Heart left ventricle (tissue), 16 donors: ENCODE results near the gene KLHL29. TPM values are rescaled to one million over a fixed set of nuclear protein-coding genes. Genes with fewer than 3 reads are reported as not detected.

Experiments
- ATAC-seq, 4 donors: fragments of 200-7000 bp; cut with Tn5 transposase; one replicate each; pipeline ENCODE4 v1.9.1; 2020 to 2022; ENCODE audit warnings: moderate library complexity in 4 of 4, mild to moderate bottlenecking in 3 of 4, moderate number of reproducible peaks in 1 of 4
- DNase-seq, 5 donors: peaks; one replicate each; pipeline ENCODE4 v3.0.0-alpha.2; 2020
- H3K27ac ChIP-seq, 12 donors: fragments of 200-600 bp; sonication (generic) in 4 of 12; one replicate each; pipeline versions ENCODE4 v1.5.0 to v1.8.0; 2016 to 2022; ENCODE audit warnings: mild to moderate bottlenecking in 2 of 12
- H3K27me3 ChIP-seq, 9 donors: fragments of 200-600 bp; sonication (generic) in 2 of 9; one replicate each; pipeline versions ENCODE4 v1.5.1 to v1.8.0; 2016 to 2022; ENCODE audit warnings: mild to moderate bottlenecking in 3 of 9
- H3K36me3 ChIP-seq, 9 donors: fragments of 200-600 bp; sonication (generic) in 2 of 9; one replicate each; pipeline versions ENCODE4 v1.5.0 to v1.8.0; 2018 to 2022; ENCODE audit warnings: mild to moderate bottlenecking in 2 of 9
- H3K4me1 ChIP-seq, 12 donors: fragments of 200-600 bp; sonication (generic) in 4 of 12; one replicate each; pipeline versions ENCODE4 v1.5.0 to v1.8.0; 2016 to 2022; ENCODE audit warnings: mild to moderate bottlenecking in 3 of 12
- H3K4me3 ChIP-seq, 12 donors: fragments of 200-600 bp; sonication (generic) in 4 of 12; one replicate each; pipeline versions ENCODE4 v1.5.0 to v1.8.0; 2017 to 2022; ENCODE audit warnings: mild to moderate bottlenecking in 9 of 12, moderate library complexity in 4 of 12
- H3K9me3 ChIP-seq, 12 donors: fragments of 200-600 bp; sonication (generic) in 4 of 12; one replicate each; pipeline versions ENCODE4 v1.5.0 to v1.8.0; 2016 to 2022; ENCODE audit warnings: mild to moderate bottlenecking in 1 of 12
- POLR2A ChIP-seq, 2 donors: fragments of 450-650 bp; IDR thresholded peaks; one replicate each; pipeline ENCODE4 v1.6.1; 2017; ENCODE audit warnings: antibody characterized with exemption in 2 of 2, mild to moderate bottlenecking in 2 of 2, moderate library complexity in 2 of 2
- WGBS, 4 donors: extraction: QIAGEN DNeasy Blood & Tissue Kit in 2 of 4; methylation state at CpG; one replicate each; pipeline versions ENCODE4 v1.1.5 to v1.1.7; 2013 to 2018; 5-methylcytosine and 5-hydroxymethylcytosine counted together
- intact Hi-C, 10 donors: fragments of 100-400 bp; cut with DNase I; formaldehyde crosslinking; loops; one replicate each; pipeline versions ENCODE4 v1.11.1 to v1.14.2; 2022
- polyA plus RNA-seq, 2 donors: library from polyadenylated mRNA; stranded (reverse); fragments of 200-250 nt; gene quantifications; one replicate each; pipeline ENCODE4 v1.2.3, GENCODE V29; 2013
- total RNA-seq, 9 donors: library from RNA; depleted of rRNA in 2 of 9; stranded (reverse); fragments of >200 nt in 2 of 9; fragmentation: NEBNext Ultra II Directional in 3 of 9; extraction: Animal tissue kit (Norgen Biotek cat#: 25700) in 3 of 9; gene quantifications; one replicate each; pipeline versions ENCODE4 v1.1.0 to v1.2.4, GENCODE V29; 2016 to 2023
- TF ChIP-seq, protein P1 (sequence below), 12 donors: fragments of 200-600 bp; sonication (generic) in 4 of 12; IDR thresholded peaks; one replicate each; pipeline versions ENCODE4 v1.5.0 to v1.8.0; 2018 to 2022; ENCODE audit warnings: antibody characterized with exemption in 12 of 12, mild to moderate bottlenecking in 5 of 12
- donor health status: ischemic (EF 13 %, LVEDD 7.1; RV severe dilation, severe dysfunction).
- donor health status: healthy with polysubstance abuse.
- donor health status: DM: no; HTN: yes; CAD: no.
- donor health status: DM: no; HTN: no; CAD: no.
- donor health status: ischemic (EF 25% LVEDD 6.9; RV normal size, moderate dysfunction).
- donor health status: ischemic (EF 25% LVEDD 5.7; RV mildly dilated, moderate dysfunction).
- donor health status: healthy.
- donor health status: DM: yes; HTN: yes; CAD: no.
- donor health status: ischemic (EF 35%, LVEDD 5.7; RV mildly dilated, moderate dysfunction).
- donor health status: nonischemic (EF 11% LVEDD 7.7; RV severe dilation, severe dysfunction).
- donor health status: DM: yes; HTN: yes; CAD: no.
- donor health status: PGD.
- donor health status: ischemic (EF 29% LVEDD 5.4; RV normal size, mild dysfunction).
- donor health status: nonischemic (EF 23%, LVEDD 6.1; RV moderate dilation, normal function).

The KLHL29 gene
- total and polyA plus RNA-seq, 11 donors, result 0.74 to 2.7 (median 1.1) TPM

DNA sequence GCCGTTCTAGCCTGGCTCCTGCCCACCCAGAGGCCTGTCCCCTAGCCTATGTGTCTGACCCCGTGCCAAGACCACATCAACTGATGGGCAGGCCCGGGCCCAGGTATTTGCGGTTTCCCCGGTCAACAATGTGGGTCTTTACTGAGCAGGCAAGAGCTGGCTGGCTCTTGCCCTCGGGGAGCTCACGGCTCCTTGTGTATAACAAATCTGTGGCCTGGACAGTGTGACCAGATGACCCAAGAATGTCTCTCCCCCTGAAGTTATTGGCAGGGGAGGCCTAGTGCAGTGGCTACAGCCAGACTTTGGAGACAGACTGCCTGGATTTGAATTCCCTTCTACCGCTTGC, 179.6 kb downstream of the KLHL29 start:
- H3K9me3 ChIP-seq, result no peaks in the 10 kb centered on the region
- 79 to 87% (median 84%) methylated on average over 3 to 8 of the region's 8 CpGs for WGBS, 4 donors
- intact Hi-C loops, result loop anchor here in 1 of 10 donors (10.0 kb wide), 1 partner anchor 60 kb away; no protein-coding TSS in a partner anchor
- peaks cover 0 to 48% (median 6%) of the 10 kb centered on the region in 12 donors for H3K4me1 ChIP-seq
- TF ChIP-seq, protein P1, sequence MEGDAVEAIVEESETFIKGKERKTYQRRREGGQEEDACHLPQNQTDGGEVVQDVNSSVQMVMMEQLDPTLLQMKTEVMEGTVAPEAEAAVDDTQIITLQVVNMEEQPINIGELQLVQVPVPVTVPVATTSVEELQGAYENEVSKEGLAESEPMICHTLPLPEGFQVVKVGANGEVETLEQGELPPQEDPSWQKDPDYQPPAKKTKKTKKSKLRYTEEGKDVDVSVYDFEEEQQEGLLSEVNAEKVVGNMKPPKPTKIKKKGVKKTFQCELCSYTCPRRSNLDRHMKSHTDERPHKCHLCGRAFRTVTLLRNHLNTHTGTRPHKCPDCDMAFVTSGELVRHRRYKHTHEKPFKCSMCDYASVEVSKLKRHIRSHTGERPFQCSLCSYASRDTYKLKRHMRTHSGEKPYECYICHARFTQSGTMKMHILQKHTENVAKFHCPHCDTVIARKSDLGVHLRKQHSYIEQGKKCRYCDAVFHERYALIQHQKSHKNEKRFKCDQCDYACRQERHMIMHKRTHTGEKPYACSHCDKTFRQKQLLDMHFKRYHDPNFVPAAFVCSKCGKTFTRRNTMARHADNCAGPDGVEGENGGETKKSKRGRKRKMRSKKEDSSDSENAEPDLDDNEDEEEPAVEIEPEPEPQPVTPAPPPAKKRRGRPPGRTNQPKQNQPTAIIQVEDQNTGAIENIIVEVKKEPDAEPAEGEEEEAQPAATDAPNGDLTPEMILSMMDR (IDR thresholded peaks at IDR 0.05), result no peak
- no peak for TF ChIP-seq POLR2A (IDR thresholded peaks at IDR 0.05)
- no peaks in the 10 kb centered on the region for H3K36me3 ChIP-seq
- ATAC-seq (peak; percentile 24 to 54 (median 40)), DNase-seq (peak in 2 of 5 donors; percentile 47 to 68)
- no peak overlapping the region for H3K4me3 ChIP-seq
- H3K27me3 ChIP-seq, result no peaks in the 10 kb centered on the region
- H3K27ac ChIP-seq, result peak overlapping the region in 9 of 12 donors; percentile 13 to 77 (median 44)

DNA sequence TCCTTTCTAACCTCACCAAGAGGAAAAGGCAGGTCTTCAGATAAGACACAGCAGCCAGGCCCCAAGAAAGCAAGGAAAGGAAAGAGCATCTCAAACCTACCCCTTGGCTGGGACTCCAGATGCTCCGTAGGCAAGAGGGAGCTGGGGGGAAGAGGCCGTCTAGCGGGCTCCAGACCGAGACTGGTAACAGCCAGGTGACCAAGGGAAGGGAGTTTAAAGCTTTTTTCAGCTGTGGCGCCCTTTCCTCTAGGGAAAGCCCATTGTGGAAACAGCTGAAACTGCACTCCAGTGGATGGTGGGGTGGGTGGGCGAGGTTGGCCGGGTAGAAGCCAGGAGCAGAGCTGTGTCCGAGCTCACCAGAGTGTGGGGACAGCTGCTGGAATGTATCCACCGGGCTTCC, 180.4 kb downstream of the KLHL29 start:
- H3K27ac ChIP-seq, result peak overlapping the region in 6 of 12 donors; percentile 29 to 77 (median 44)
- DNase-seq (peak in 1 of 5 donors; percentile 14), ATAC-seq (no peak)
- intact Hi-C loops, result loop anchor here in 1 of 10 donors (10.0 kb wide), 1 partner anchor 61 kb away; no protein-coding TSS in a partner anchor
- no peaks in the 10 kb centered on the region for H3K36me3 ChIP-seq
- H3K4me1 ChIP-seq, result peaks cover 0 to 48% (median 6%) of the 10 kb centered on the region in 12 donors
- H3K27me3 ChIP-seq, result no peaks in the 10 kb centered on the region
- WGBS, 4 donors, result 69 to 80% (median 75%) methylated on average over 8 to 9 of the region's 9 CpGs
- TF ChIP-seq POLR2A (IDR thresholded peaks at IDR 0.05), result no peak
- TF ChIP-seq, protein P1 (IDR thresholded peaks at IDR 0.05), result no peak
- H3K9me3 ChIP-seq, result no peaks in the 10 kb centered on the region
- no peak overlapping the region for H3K4me3 ChIP-seq

DNA sequence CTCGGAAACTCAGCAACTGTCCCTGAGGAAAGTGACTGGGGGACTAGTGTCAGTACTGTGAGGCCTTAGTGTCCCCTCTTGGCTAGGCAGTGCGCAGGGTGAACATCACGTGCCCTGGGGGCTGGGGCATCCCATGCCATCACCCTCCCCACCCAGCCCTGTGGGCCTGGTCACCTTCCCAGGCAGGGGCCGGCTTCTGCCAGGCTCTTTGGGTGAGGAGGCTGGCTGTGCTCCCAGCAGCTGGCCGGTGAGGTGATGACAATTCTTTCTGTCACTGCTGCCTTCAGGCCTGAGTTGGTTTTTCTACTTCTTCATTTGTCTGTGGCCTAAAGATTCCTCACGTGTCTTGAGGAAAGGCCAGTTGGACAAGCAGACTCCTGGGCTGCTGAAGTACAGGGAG, 180.8 kb downstream of the KLHL29 start:
- H3K4me1 ChIP-seq, result peaks cover 0 to 44% (median 6%) of the 10 kb centered on the region in 12 donors
- peak; percentile 42 to 81 (median 59) for DNase-seq
- no peak overlapping the region for H3K4me3 ChIP-seq
- no peaks in the 10 kb centered on the region for H3K36me3 ChIP-seq
- intact Hi-C loops, result loop anchor here in 1 of 10 donors (10.0 kb wide), 1 partner anchor 61 kb away; no protein-coding TSS in a partner anchor
- no peaks in the 10 kb centered on the region for H3K9me3 ChIP-seq
- TF ChIP-seq, protein P1 (IDR thresholded peaks at IDR 0.05), result no peak
- no peak for TF ChIP-seq POLR2A (IDR thresholded peaks at IDR 0.05)
- no peaks in the 10 kb centered on the region for H3K27me3 ChIP-seq
- 47 to 75% (median 62%) methylated on average over 2 to 6 of the region's 6 CpGs for WGBS, 4 donors
- peak; percentile 68 to 89 (median 74) for ATAC-seq
- peak overlapping the region in 5 of 12 donors; percentile 29 to 77 (median 38) for H3K27ac ChIP-seq

DNA sequence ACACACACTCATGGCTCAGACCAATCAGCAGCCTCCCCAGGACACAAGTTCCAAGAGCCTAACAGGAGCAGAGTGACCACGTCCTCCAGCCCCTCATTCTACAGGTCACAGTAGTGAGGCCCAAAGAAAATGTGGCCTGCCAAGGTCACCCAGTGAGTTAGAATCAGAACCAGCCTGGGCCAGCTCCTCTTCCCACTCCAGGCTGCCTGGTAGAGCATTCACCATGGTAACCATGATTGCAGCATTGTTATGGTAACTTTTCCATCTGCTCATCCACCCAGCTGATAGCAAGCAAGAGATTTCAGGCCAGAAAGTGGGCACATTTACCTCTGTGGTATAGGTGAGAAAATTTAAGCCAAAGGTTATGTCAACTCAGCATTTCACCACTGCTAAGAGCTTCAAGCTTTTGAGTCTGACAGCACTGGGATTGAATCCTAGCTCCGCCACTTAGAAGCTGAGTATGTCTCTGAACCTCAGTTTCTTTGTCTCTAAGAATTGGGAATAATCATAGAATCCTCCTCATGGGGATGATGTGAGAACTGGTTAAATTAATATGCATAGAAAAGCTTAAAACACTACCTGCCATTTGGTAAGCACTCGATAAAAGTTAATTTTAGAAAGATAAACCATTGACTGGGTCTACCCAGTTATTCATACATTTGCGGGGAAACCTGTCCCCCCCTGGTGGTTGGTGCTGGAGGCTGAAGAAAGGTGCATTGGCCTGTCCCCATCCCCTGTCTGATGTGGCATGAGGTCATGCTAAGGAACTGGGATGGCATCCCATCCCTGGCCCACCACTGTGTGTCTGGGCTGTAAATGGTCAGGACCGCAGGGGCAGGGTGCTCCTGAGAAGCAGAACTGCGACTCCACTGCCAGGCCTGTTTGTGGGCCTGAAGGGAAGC, 181.5 kb downstream of the KLHL29 start:
- intact Hi-C loops, result loop anchor here in 1 of 10 donors (10.0 kb wide), 1 partner anchor 62 kb away; no protein-coding TSS in a partner anchor
- H3K4me3 ChIP-seq, result no peak overlapping the region
- H3K27ac ChIP-seq, result peak overlapping the region in 3 of 12 donors; percentile 33 to 77 (median 52)
- peak in 1 of 5 donors; percentile 22 for DNase-seq
- H3K4me1 ChIP-seq, result peaks cover 0 to 41% (median 6%) of the 10 kb centered on the region in 12 donors
- H3K36me3 ChIP-seq, result no peaks in the 10 kb centered on the region
- H3K9me3 ChIP-seq, result no peaks in the 10 kb centered on the region
- 90 to 93% (median 91%) methylated on average over 6 of the region's 6 CpGs for WGBS, 4 donors
- ATAC-seq, result peak in 1 of 4 donors; percentile 2
- no peaks in the 10 kb centered on the region for H3K27me3 ChIP-seq
- TF ChIP-seq POLR2A (IDR thresholded peaks at IDR 0.05), result no peak
- TF ChIP-seq, protein P1 (IDR thresholded peaks at IDR 0.05), result peak in 7 of 12 donors; percentile 20 to 39 (median 30)
